ENCODE results near the gene NOC2L. TPM values are rescaled to one million over a fixed set of nuclear protein-coding genes. Genes with fewer than 3 reads are reported as not detected.

NOC2L gene
- total RNA-seq, 1 experiment from 2014 or later = 130 TPM

DNA sequence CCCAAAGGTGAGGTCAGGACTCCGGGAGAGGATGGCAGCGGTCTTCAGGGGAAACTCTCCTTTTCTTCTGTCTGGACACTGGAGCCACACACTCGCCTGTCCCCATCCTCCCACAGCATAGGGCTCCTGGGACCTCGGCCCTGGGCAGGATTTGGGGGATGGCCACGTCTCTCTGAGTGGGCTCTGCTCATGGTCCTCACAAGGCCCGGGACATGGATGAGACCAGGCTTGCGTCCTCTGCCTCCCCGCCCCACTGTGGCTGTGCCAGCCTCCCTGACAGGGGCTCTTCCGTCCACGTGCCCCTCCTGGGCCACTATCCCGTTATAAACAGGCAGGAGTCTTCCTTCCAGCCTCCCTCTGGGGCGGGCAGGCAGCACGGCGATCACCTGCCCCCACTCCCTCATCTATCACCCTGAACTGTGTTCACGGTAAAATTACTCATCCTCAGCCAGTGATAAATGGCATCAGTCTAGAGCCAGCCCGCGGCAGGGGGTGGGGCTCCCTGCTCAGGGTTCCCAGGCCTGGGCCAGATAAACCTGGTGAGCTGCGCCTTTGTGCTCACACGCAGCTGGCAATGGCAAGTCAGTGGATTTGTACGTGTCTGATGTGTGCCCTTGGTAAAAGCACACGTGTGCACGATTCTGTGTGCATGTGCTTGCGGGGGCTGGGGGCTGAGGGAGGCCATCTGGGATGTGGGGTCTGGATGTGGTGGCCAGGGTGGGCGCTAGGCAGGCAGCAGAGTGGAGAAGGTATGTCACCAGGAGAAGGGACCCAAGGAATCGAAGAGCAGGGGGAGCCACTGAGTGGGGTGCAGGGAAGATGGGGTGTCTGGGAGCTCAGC, 48.0 kb downstream of the NOC2L start:
- Histone ChIP-seq H4K91ac (ENCODE audit: insufficient read length, low read depth, low read length) (no peak overlapping the region), H3K4ac (ENCODE audit: low read depth, low read length) (no peak overlapping the region), H2BK5ac (ENCODE audit: insufficient read length, low read length) (no peak overlapping the region), H2BK12ac (ENCODE audit: insufficient read length, low read depth, low read length) (no peak overlapping the region), H3K4me1 (ENCODE audit: insufficient read depth, low read length) (no peaks in the 10 kb centered on the region), H3K23ac (ENCODE audit: insufficient read length, low read depth, low read length) (no peak overlapping the region), H3T11ph (ENCODE audit: low read length) (no peak overlapping the region), H3K9me3 (ENCODE audit: control insufficient read depth, low read depth, low read length) (no peaks in the 10 kb centered on the region), H3K79me1 (ENCODE audit: insufficient read depth, low read depth, low read length, poor library complexity, severe bottlenecking) (no peaks in the 10 kb centered on the region), H3K79me2 (ENCODE audit: insufficient read depth, low read length) (no peaks in the 10 kb centered on the region), H2BK20ac (ENCODE audit: low read depth, low read length, poor library complexity, severe bottlenecking) (no peak overlapping the region), H3K27me3 (ENCODE audit: insufficient read depth, low read length) (peaks cover 4% of the 10 kb centered on the region; the same call in 1 of the 2 replicates), H4K20me1 (ENCODE audit: control insufficient read depth, insufficient read depth, insufficient read length) (no peaks in the 10 kb centered on the region), H2BK120ac (ENCODE audit: low read depth, low read length, poor library complexity, severe bottlenecking) (no peak overlapping the region), H3K9ac (ENCODE audit: extremely low read depth, insufficient read length, low read length) (no peak overlapping the region), H3K4me2 (ENCODE audit: insufficient read depth, insufficient read length, low read length) (no peak overlapping the region), H3K56ac (ENCODE audit: insufficient read length, low read depth, low read length) (no peak overlapping the region), H2BK15ac (ENCODE audit: low read depth, low read length) (no peak overlapping the region), H2AFZ (ENCODE audit: low read length) (no peak overlapping the region), H4K5ac (ENCODE audit: insufficient read length, low read depth, low read length) (no peak overlapping the region), H3K27ac (ENCODE audit: insufficient read length, low read depth, low read length) (no peak overlapping the region), H2AK5ac (ENCODE audit: insufficient read length, low read length) (no peak overlapping the region), H3K14ac (ENCODE audit: insufficient read depth, low read length) (no peak overlapping the region), H3K23me2 (ENCODE audit: insufficient read length, low read depth, low read length, poor library complexity, severe bottlenecking) (no peaks in the 10 kb centered on the region), H3K18ac (ENCODE audit: insufficient read length, low read depth, low read length) (no peak overlapping the region), H4K8ac (replicated peaks; ENCODE audit: insufficient read length, low read depth, low read length) (no peak overlapping the region)
- H3K4me1 Mint-ChIP-seq = peaks cover 4 to 11% of the 10 kb centered on the region in 2 experiments; a peak in 3 of 4 replicates
- no peak overlapping the region for H3K27ac Mint-ChIP-seq
- no CpG with 5 or more reads among the region's 25 CpGs for WGBS (ENCODE audit: extremely low coverage, insufficient read length, low lambda C conversion rate)
- H3K9me3 Mint-ChIP-seq = peaks cover 2 to 3% of the 10 kb centered on the region in 2 experiments; a peak in 2 of 5 replicates
- TF ChIP-seq, protein P1, sequence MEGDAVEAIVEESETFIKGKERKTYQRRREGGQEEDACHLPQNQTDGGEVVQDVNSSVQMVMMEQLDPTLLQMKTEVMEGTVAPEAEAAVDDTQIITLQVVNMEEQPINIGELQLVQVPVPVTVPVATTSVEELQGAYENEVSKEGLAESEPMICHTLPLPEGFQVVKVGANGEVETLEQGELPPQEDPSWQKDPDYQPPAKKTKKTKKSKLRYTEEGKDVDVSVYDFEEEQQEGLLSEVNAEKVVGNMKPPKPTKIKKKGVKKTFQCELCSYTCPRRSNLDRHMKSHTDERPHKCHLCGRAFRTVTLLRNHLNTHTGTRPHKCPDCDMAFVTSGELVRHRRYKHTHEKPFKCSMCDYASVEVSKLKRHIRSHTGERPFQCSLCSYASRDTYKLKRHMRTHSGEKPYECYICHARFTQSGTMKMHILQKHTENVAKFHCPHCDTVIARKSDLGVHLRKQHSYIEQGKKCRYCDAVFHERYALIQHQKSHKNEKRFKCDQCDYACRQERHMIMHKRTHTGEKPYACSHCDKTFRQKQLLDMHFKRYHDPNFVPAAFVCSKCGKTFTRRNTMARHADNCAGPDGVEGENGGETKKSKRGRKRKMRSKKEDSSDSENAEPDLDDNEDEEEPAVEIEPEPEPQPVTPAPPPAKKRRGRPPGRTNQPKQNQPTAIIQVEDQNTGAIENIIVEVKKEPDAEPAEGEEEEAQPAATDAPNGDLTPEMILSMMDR (conservative IDR thresholded peaks at IDR 0.05) = no peak
- H3K36me3 Mint-ChIP-seq (ENCODE audit: insufficient read depth in 1 of 3, low read depth in 3 of 3) = peaks cover 0 to 4% (median 4%) of the 10 kb centered on the region in 3 experiments; a peak in 3 of 7 replicates
- DNase-seq = no peak
- no peak overlapping the region; a peak in 1 of 5 replicates for H3K4me3 Mint-ChIP-seq
- peaks cover 77% of the 10 kb centered on the region for H3K27me3 Mint-ChIP-seq (ENCODE audit: low read depth)

All from H9 (cell line).